Measurements from ENCODE around the gene ZPBP2.

DNA sequence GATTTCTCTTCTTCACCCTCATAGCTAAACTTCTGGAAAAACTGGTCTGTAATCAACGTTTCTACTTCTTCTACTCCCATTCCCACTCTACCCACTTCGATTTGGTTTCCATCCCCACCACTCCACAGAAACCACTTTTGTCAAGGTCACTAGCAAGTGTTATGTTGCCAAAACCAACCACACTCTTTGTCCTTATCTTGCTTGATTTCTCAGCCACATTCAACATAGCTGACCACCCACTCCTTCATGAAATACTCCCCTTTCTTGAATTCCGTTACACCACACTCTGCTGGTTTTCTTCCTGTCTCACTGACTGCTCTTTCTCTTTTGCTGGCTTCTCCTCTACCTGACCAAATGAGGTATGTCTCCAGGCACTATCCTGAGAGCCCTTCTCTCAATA lies 15.8 kb upstream of the ZPBP2 start:
- TF ChIP-seq, protein P1, sequence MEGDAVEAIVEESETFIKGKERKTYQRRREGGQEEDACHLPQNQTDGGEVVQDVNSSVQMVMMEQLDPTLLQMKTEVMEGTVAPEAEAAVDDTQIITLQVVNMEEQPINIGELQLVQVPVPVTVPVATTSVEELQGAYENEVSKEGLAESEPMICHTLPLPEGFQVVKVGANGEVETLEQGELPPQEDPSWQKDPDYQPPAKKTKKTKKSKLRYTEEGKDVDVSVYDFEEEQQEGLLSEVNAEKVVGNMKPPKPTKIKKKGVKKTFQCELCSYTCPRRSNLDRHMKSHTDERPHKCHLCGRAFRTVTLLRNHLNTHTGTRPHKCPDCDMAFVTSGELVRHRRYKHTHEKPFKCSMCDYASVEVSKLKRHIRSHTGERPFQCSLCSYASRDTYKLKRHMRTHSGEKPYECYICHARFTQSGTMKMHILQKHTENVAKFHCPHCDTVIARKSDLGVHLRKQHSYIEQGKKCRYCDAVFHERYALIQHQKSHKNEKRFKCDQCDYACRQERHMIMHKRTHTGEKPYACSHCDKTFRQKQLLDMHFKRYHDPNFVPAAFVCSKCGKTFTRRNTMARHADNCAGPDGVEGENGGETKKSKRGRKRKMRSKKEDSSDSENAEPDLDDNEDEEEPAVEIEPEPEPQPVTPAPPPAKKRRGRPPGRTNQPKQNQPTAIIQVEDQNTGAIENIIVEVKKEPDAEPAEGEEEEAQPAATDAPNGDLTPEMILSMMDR (conservative IDR thresholded peaks at IDR 0.05 in 1 of 2, IDR thresholded peaks at IDR 0.05 in 1 of 2; ENCODE audit: low read depth in 1 of 2, low read length in 2 of 2) = no peak
- no peak for TF ChIP-seq EZH2 (IDR thresholded peaks at IDR 0.05; ENCODE audit: low read length, missing control alignments)

Data from fibroblast of lung (primary cell).